ENCODE data around the gene SCFD2. TPM values are rescaled to one million over a fixed set of nuclear protein-coding genes. Genes with fewer than 3 reads are reported as not detected.

The SCFD2 gene
- total and polyA plus RNA-seq, 7 donors, result 3.7 to 16.6 (median 10.7) TPM

GRCh38 chr4:52841682-52842456, 524.0 kb downstream of the SCFD2 start:
- Histone ChIP-seq H3K27ac (peak overlapping the region in 3 of 4 donors; percentile 32 to 60 (median 49)), H3K9me3 (no peaks in the 10 kb centered on the region), H3K36me3 (no peaks in the 10 kb centered on the region), H3K4me3 (no peak overlapping the region), H3K27me3 (no peaks in the 10 kb centered on the region), H3K4me1 (peaks cover 0 to 22% (median 11%) of the 10 kb centered on the region in 4 donors)
- intact Hi-C loops (cut with DNase I), result no loop called here
- TF ChIP-seq, protein P1, sequence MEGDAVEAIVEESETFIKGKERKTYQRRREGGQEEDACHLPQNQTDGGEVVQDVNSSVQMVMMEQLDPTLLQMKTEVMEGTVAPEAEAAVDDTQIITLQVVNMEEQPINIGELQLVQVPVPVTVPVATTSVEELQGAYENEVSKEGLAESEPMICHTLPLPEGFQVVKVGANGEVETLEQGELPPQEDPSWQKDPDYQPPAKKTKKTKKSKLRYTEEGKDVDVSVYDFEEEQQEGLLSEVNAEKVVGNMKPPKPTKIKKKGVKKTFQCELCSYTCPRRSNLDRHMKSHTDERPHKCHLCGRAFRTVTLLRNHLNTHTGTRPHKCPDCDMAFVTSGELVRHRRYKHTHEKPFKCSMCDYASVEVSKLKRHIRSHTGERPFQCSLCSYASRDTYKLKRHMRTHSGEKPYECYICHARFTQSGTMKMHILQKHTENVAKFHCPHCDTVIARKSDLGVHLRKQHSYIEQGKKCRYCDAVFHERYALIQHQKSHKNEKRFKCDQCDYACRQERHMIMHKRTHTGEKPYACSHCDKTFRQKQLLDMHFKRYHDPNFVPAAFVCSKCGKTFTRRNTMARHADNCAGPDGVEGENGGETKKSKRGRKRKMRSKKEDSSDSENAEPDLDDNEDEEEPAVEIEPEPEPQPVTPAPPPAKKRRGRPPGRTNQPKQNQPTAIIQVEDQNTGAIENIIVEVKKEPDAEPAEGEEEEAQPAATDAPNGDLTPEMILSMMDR (IDR thresholded peaks at IDR 0.05), result no peak
- WGBS, 2 donors, result 74 to 82% methylated on average over 18 of the region's 18 CpGs
- no peak for DNase-seq

GRCh38 chr4:52840531-52841370, 525.1 kb downstream of the SCFD2 start:
- 70 to 87% methylated on average over 9 of the region's 9 CpGs for WGBS, 2 donors
- DNase-seq, result no peak
- intact Hi-C loops (cut with DNase I), result no loop called here
- TF ChIP-seq, protein P1 (IDR thresholded peaks at IDR 0.05), result no peak
- TF ChIP-seq POLR2AphosphoS5 (IDR thresholded peaks at IDR 0.05) (no peak), POLR2A (IDR thresholded peaks at IDR 0.05) (no peak), EP300 (IDR thresholded peaks at IDR 0.05) (no peak)
- Histone ChIP-seq H3K36me3 (no peaks in the 10 kb centered on the region), H3K27ac (no peak overlapping the region), H3K4me3 (no peak overlapping the region), H3K4me1 (peaks cover 0 to 17% (median 11%) of the 10 kb centered on the region in 4 donors), H3K27me3 (no peaks in the 10 kb centered on the region), H3K9me3 (no peaks in the 10 kb centered on the region)

- TF ChIP-seq, protein P1 (IDR thresholded peaks at IDR 0.05), result no peak
- no peak for TF ChIP-seq EP300 (IDR thresholded peaks at IDR 0.05)
- no peak for TF ChIP-seq POLR2AphosphoS5 (IDR thresholded peaks at IDR 0.05)
- TF ChIP-seq POLR2A (IDR thresholded peaks at IDR 0.05), result no peak
- no peaks in the 10 kb centered on the region for H3K9me3 ChIP-seq
- H3K4me3 ChIP-seq, result no peak overlapping the region
- 82 to 86% methylated on average over 10 of the region's 10 CpGs for WGBS, 2 donors
- intact Hi-C loops (cut with DNase I), result no loop called here
- H3K4me1 ChIP-seq, result peaks cover 0 to 17% (median 11%) of the 10 kb centered on the region in 4 donors
- no peak overlapping the region for H3K27ac ChIP-seq
- H3K36me3 ChIP-seq, result no peaks in the 10 kb centered on the region
- DNase-seq, result no peak
- no peaks in the 10 kb centered on the region for H3K27me3 ChIP-seq
These were observed 526.9 kb downstream of the SCFD2 start for GRCh38 chr4:52838729-52839586.

DNA sequence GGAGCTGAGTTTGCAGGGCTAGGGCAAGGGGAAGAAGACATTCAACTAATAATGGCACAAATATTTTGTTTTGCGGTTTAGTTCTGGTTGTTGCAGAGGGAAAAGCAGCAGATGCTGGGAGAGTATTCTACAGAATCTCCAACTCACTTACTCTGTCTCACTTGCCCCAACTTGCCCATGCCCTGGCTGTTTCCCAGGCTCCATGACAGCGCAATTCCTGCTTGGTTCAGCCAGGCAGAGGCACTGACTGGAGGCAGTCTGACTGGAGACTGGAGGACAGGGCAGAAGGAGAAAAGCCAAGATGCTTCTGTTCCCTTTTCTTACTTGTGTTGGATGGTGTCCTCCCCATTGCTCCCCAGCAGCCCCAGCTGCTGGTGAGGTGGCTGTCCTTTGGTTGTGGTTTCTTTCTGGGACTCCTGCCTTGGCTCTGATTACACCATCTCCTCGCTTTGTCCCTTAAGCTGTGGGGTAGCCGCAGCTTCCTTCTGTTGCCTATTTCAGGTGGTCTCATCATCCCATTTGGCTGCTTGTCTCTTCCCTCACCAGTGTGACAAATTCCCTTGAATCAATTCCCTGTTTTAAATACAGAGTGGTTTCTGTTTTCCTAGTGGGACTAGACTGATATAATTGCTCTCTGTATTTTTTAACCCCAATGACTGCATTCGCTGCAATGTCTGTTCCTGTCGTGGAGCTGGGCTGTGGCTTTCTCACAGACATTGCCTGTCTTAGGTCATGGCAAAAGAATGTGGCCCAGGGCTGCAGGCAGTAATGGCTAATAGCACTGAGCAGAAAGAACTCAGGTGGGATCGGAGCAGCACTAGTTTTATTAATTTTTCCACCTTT, 527.9 kb downstream of the SCFD2 start:
- WGBS, 2 donors, result 88% methylated on average over 7 of the region's 7 CpGs
- H3K9me3 ChIP-seq, result no peaks in the 10 kb centered on the region
- no peaks in the 10 kb centered on the region for H3K36me3 ChIP-seq
- H3K4me1 ChIP-seq, result peaks cover 0 to 16% (median 11%) of the 10 kb centered on the region in 4 donors
- H3K27ac ChIP-seq, result no peak overlapping the region
- intact Hi-C loops (cut with DNase I), result no loop called here
- TF ChIP-seq, protein P1 (IDR thresholded peaks at IDR 0.05), result no peak
- no peak for TF ChIP-seq EP300 (IDR thresholded peaks at IDR 0.05)
- H3K27me3 ChIP-seq, result no peaks in the 10 kb centered on the region
- DNase-seq, result no peak
- H3K4me3 ChIP-seq, result no peak overlapping the region

Data from sigmoid colon (tissue), 7 donors.